ENCODE data around the gene COX4I1. TPM values are rescaled to one million over a fixed set of nuclear protein-coding genes. Genes with fewer than 3 reads are reported as not detected.

The COX4I1 gene
- total RNA-seq, 4 donors from 2014 or later = 379 to 637 (median 462) TPM

DNA sequence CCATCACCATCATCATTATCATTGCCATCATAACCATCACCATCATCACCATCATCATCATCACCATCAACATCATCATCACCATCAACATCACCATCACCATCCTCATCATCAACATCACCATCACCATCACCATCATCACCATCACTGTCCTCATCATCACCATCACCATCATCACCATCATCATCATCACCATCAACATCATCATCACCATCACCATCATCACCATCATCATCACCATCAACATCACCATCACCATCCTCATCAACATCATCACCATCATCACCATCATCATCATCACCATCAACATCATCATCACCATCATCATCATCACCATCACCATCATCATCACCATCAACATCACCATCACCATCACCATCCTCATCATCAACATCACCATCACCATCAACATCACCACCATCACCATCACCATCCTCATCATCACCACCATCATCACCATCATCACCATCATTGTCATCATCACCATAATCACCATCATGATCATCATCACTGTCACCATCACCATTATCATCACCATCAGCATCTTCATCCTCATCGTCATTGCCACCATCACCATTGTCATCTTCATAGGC lies 23.9 kb downstream of the COX4I1 start:
- DNase-seq (ENCODE audit: low spot score) = no peak
- no peak for ATAC-seq (ENCODE audit: low FRiP score)
- TF ChIP-seq, protein P1, sequence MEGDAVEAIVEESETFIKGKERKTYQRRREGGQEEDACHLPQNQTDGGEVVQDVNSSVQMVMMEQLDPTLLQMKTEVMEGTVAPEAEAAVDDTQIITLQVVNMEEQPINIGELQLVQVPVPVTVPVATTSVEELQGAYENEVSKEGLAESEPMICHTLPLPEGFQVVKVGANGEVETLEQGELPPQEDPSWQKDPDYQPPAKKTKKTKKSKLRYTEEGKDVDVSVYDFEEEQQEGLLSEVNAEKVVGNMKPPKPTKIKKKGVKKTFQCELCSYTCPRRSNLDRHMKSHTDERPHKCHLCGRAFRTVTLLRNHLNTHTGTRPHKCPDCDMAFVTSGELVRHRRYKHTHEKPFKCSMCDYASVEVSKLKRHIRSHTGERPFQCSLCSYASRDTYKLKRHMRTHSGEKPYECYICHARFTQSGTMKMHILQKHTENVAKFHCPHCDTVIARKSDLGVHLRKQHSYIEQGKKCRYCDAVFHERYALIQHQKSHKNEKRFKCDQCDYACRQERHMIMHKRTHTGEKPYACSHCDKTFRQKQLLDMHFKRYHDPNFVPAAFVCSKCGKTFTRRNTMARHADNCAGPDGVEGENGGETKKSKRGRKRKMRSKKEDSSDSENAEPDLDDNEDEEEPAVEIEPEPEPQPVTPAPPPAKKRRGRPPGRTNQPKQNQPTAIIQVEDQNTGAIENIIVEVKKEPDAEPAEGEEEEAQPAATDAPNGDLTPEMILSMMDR (IDR thresholded peaks at IDR 0.05) = no peak

GRCh38 chr16:85824161-85825135 lies 25.0 kb downstream of the COX4I1 start:
- TF ChIP-seq, protein P1 (IDR thresholded peaks at IDR 0.05) = no peak
- DNase-seq (ENCODE audit: low spot score) = no peak
- no peak for ATAC-seq (ENCODE audit: low FRiP score)

DNA sequence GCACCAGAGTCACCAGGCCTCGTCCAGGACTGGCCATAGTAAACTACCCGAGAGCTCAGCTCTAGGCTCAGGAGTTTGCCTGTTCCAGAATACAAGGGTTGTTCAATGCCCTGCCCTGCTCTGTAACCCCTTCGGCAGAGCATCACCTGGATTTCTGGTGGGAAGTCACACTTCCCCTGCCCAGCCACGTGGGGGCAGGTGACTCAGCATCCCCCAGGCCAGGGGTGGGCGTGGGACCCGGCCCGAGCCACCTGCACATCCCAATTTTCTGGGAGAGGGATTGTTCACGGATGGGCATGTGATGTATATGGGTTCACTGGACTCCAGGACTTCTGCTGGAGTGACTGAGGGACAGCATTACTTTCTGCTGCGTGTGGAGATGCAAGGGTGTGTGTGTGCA lies 25.8 kb downstream of the COX4I1 start:
- DNase-seq (ENCODE audit: low spot score) = no peak
- TF ChIP-seq, protein P1 (IDR thresholded peaks at IDR 0.05) = no peak
- no peak for ATAC-seq (ENCODE audit: low FRiP score)

DNA sequence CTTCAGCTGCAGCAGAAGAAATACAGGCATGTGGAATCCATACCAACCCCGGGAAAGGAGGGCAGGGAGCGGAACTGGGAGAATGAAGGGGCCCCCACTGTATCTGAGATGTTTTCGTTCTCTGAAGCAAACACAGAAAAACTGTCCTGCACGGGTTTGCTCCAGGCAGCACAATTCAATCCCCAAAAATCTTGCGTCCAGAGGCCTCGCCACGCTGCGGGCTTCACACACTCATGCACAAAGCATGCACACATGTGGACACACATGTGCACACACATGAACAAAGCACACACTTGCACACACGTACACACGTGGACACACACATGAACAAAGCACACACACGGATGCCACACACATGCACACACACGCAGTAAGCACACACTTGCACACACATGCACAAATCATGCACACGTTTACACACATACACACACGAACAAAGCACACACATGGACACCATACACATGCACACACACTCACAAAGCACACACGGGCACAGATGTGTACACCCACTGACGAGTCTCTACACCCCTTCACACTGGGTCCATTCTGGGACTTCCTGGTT lies 27.3 kb downstream of the COX4I1 start:
- ATAC-seq (ENCODE audit: low FRiP score) (no peak), DNase-seq (ENCODE audit: low spot score) (no peak)
- TF ChIP-seq, protein P1 (IDR thresholded peaks at IDR 0.05) = no peak

- ATAC-seq (ENCODE audit: low FRiP score) (no peak), DNase-seq (ENCODE audit: low spot score) (no peak)
- TF ChIP-seq, protein P1 (IDR thresholded peaks at IDR 0.05) = no peak
These were observed 28.7 kb downstream of the COX4I1 start for GRCh38 chr16:85828166-85828565.

GRCh38 chr16:85829171-85829719 lies 29.8 kb downstream of the COX4I1 start:
- ATAC-seq (ENCODE audit: low FRiP score) (no peak), DNase-seq (ENCODE audit: low spot score) (no peak)
- TF ChIP-seq, protein P1 (IDR thresholded peaks at IDR 0.05) = no peak

All from omental fat pad (tissue), 4 donors.